Measurements from ENCODE around the gene SETD6.

- TF ChIP-seq CTCF (IDR thresholded peaks at IDR 0.05) (no peak), EP300 (IDR thresholded peaks at IDR 0.05) (no peak), POLR2A (IDR thresholded peaks at IDR 0.05) (no peak)
These were observed 21.0 kb downstream of the SETD6 start for GRCh38 chr16:58536278-58536677.
